B cell (primary cell): ENCODE measurements around the gene PRKCZ. TPM values are rescaled to one million over a fixed set of nuclear protein-coding genes. Genes with fewer than 3 reads are reported as not detected.

ENCODE experiments used
- ATAC-seq: fragments of 200-7000 bp; cut with Tn5 transposase; one replicate; pipeline ENCODE4 v1.10.0; 2021; ENCODE audit warnings: low read depth, mild to moderate bottlenecking, moderate number of reproducible peaks, moderate library complexity
- CTCF ChIA-PET: fragments of 350-600 bp; sonication (Branson Sonifier 250); formaldehyde crosslinking; loops from one replicate; lab custom pipeline; 2021; ENCODE audit warnings: antibody characterized with exemption, inconsistent platforms; lab: Charles Lee
- POLR2A ChIA-PET: fragments of 350-600 bp; sonication (Branson Sonifier 250); formaldehyde crosslinking; loops from one replicate; lab custom pipeline; 2021; ENCODE audit warnings: antibody characterized with exemption; lab: Charles Lee
- DNase-seq: peaks from one replicate; pipeline ENCODE4 v3.0.0; 2013
- H2AFZ ChIP-seq: 2 replicates; pipeline ENCODE4 v1.6.1; 2012; ENCODE audit warnings: mild to moderate bottlenecking, low read depth, low read length; ENCODE audit not compliant: insufficient read depth, poor library complexity, severe bottlenecking
- H3K27ac ChIP-seq, 2 donors: 1 replicate in 1 of 2; 2 replicates in 1 of 2; pipeline ENCODE4 v1.5.1; 2012 to 2013; ENCODE audit warnings: low read length in 2 of 2, mild to moderate bottlenecking in 2 of 2, moderate library complexity in 1 of 2
- H3K27me3 ChIP-seq, 4 experiments: fragments of 200-600 bp in 1 of 4; sonication (generic) in 1 of 4; replicated peaks in 1 of 4; 1 replicate in 2 of 4; 2 replicates in 2 of 4; pipeline versions ENCODE4 v1.6.1 to v1.7.0; 2013 to 2016; ENCODE audit warnings: low read length in 3 of 4, mild to moderate bottlenecking in 2 of 4, mixed read lengths in 1 of 4, moderate library complexity in 1 of 4; ENCODE audit not compliant: insufficient read depth in 4 of 4, control insufficient read depth in 3 of 4; ENCODE audit errors: control extremely low read depth in 1 of 4
- H3K36me3 ChIP-seq, 2 experiments: replicated peaks in 1 of 2; 1 replicate in 1 of 2; 2 replicates in 1 of 2; pipeline versions ENCODE4 v1.6.1 to v1.7.1; 2013; ENCODE audit warnings: low read length in 1 of 2; ENCODE audit not compliant: insufficient read depth in 2 of 2, control insufficient read depth in 1 of 2; ENCODE audit errors: control extremely low read depth in 1 of 2, extremely low read depth in 1 of 2
- H3K4me1 ChIP-seq, 2 donors: fragments of 200-600 bp in 1 of 2; sonication (generic) in 1 of 2; 1 replicate in 1 of 2; 2 replicates in 1 of 2; pipeline versions ENCODE4 v1.5.1 to v1.6.1; 2013 to 2017; ENCODE audit warnings: low read length in 2 of 2; ENCODE audit not compliant: control insufficient read depth in 2 of 2, insufficient read depth in 2 of 2
- H3K4me2 ChIP-seq: replicated peaks from 2 replicates; pipeline ENCODE3; 2012; ENCODE audit warnings: mild to moderate bottlenecking, low read depth, low read length; ENCODE audit not compliant: poor library complexity, severe bottlenecking
- H3K4me3 ChIP-seq, 5 experiments: fragments of 200-600 bp in 1 of 5; sonication (generic) in 1 of 5; 1 replicate in 3 of 5; 2 replicates in 2 of 5; pipeline versions ENCODE4 v1.5.1 to v1.7.0; 2011 to 2016; ENCODE audit warnings: low read length in 4 of 5, mild to moderate bottlenecking in 4 of 5, low read depth in 2 of 5, control low read depth in 1 of 5, moderate library complexity in 1 of 5; ENCODE audit not compliant: insufficient read depth in 1 of 5; ENCODE audit errors: control extremely low read depth in 1 of 5, extremely low read depth in 1 of 5
- H3K79me2 ChIP-seq: fragments of 200-600 bp; sonication (generic); one replicate; pipeline ENCODE4 v1.6.0; 2016; ENCODE audit warnings: low read length; ENCODE audit not compliant: control insufficient read depth, insufficient read depth
- H3K9ac ChIP-seq: fragments of 200-600 bp; sonication (generic); 2 replicates; pipeline ENCODE4 v1.6.1; 2017; ENCODE audit warnings: mild to moderate bottlenecking, low read length, moderate library complexity
- H3K9me3 ChIP-seq, 3 donors: one replicate each; pipeline versions ENCODE4 v1.6.1 to v1.7.1; 2013; ENCODE audit warnings: low read length in 2 of 3; ENCODE audit not compliant: control insufficient read depth in 2 of 3, insufficient read depth in 1 of 3; ENCODE audit errors: control extremely low read depth in 1 of 3
- H4K20me1 ChIP-seq: 2 replicates; pipeline ENCODE4 v1.6.0; 2012; ENCODE audit warnings: mild to moderate bottlenecking, low read length; ENCODE audit not compliant: insufficient read depth, control insufficient read depth, poor library complexity, severe bottlenecking
- H3K27ac Mint-ChIP-seq: one replicate; pipeline ENCODE4 v1.8.0; 2021; ENCODE audit warnings: mixed read lengths
- H3K27me3 Mint-ChIP-seq: one replicate; pipeline ENCODE4 v1.8.0; 2021; ENCODE audit warnings: mixed read lengths
- H3K4me1 Mint-ChIP-seq: one replicate; pipeline ENCODE4 v1.8.0; 2021; ENCODE audit warnings: mixed read lengths
- H3K4me3 Mint-ChIP-seq: one replicate; pipeline ENCODE4 v1.8.0; 2021; ENCODE audit warnings: mixed read lengths
- H3K9me3 Mint-ChIP-seq: one replicate; pipeline ENCODE4 v1.8.0; 2022; ENCODE audit warnings: mixed read lengths; ENCODE audit not compliant: insufficient read depth
- CTCF ChIP-seq: fragments of 200-600 bp; IDR thresholded peaks from one replicate; pipeline ENCODE4 v1.8.0; 2022; ENCODE audit warnings: antibody characterized with exemption, mild to moderate bottlenecking
- WGBS: methylation state at CpG from one replicate; pipeline ENCODE4 v1.1.5; 2013; ENCODE audit warnings: missing lambda C conversion rate; ENCODE audit not compliant: insufficient coverage; 5-methylcytosine and 5-hydroxymethylcytosine counted together
- intact Hi-C: fragments of 100-400 bp; cut with micrococcal nuclease; formaldehyde crosslinking; loops from one replicate; pipeline ENCODE4 v1.10.0; 2022
- polyA plus RNA-seq: library from polyadenylated mRNA; depleted of rRNA; stranded (reverse); fragments of >200 nt; gene quantifications from 2 replicates; pipeline ENCODE4 v1.2.3, GENCODE V29; 2012
- total RNA-seq, 2 donors: library from RNA; stranded (reverse); fragments of 120-200 nt in 1 of 2; gene quantifications; 1 replicate in 1 of 2; 2 replicates in 1 of 2; pipeline versions ENCODE4 v1.2.3 to v1.2.4, GENCODE V29; 2013 to 2022

The PRKCZ gene
- total and polyA plus RNA-seq, 2 donors (not counting 1 experiment from before 2014, with no cell fraction given), result 17.9 to 53.2 TPM

DNA sequence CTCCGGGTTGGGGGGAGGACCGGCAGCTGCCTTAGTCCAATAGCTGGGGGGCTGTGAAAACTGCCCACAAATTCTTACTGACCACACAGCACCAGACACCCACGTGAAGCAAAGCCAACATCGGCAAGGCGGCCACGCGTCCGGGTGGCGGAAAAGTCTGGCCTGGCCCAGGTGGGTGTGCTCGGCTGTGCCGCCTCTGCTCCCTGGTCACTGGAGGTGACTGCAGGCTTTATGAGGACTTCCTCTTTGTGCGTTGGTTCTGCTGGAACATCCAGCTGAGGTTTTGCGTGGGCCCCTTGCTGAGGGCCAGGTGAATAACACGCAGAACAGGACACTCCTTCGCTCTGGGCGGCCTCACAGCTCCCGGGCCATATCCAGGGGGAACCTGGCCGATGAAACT lies 108.9 kb downstream of the PRKCZ start:
- no peaks in the 10 kb centered on the region for H3K4me1 Mint-ChIP-seq
- CTCF ChIA-PET, result interaction anchor here (0.9 kb wide), 1 partner anchor 15 kb away, joined by 3 read pairs; no protein-coding TSS in a partner anchor

More for the DNA sequence above, 108.9 kb downstream of the PRKCZ start:
- POLR2A ChIA-PET, result no interaction called here
- Histone ChIP-seq H3K27ac (no peak overlapping the region), H3K79me2 (no peaks in the 10 kb centered on the region), H3K9ac (no peak overlapping the region), H3K4me3 (no peak overlapping the region), H4K20me1 (no peaks in the 10 kb centered on the region), H2AFZ (no peak overlapping the region), H3K9me3 (peaks cover 0 to 10% (median 0%) of the 10 kb centered on the region in 3 donors), H3K4me1 (no peaks in the 10 kb centered on the region), H3K27me3 (no peaks in the 10 kb centered on the region), H3K4me2 (no peak overlapping the region), H3K36me3 (peaks cover 0 to 12% of the 10 kb centered on the region in 2 experiments)
- no peak for DNase-seq
- 93% methylated on average over 17 of the region's 18 CpGs for WGBS
- no peaks in the 10 kb centered on the region for H3K27me3 Mint-ChIP-seq
- no peak for ATAC-seq
- H3K27ac Mint-ChIP-seq, result no peak overlapping the region
- TF ChIP-seq CTCF, result no peak
- no peak overlapping the region for H3K4me3 Mint-ChIP-seq
- intact Hi-C loops, result no loop called here
- H3K9me3 Mint-ChIP-seq, result no peaks in the 10 kb centered on the region
